Fibroblast of lung (primary cell): ENCODE measurements around the gene DTL.

Experiments
- CTCF ChIP-seq, 2 donors: IDR thresholded peaks in 1 of 2; conservative IDR thresholded peaks in 1 of 2; 1 replicate in 1 of 2; 2 replicates in 1 of 2; pipeline ENCODE4 v1.5.1; 2011 to 2012; ENCODE audit warnings: low read length in 2 of 2, control low read depth in 1 of 2, inconsistent platforms in 1 of 2, low read depth in 1 of 2, mild to moderate bottlenecking in 1 of 2
- EZH2 ChIP-seq: IDR thresholded peaks from 2 replicates; pipeline ENCODE4 v1.5.1; 2012; ENCODE audit warnings: low read length, control low read depth, mild to moderate bottlenecking; ENCODE audit errors: missing control alignments

GRCh38 chr1:212118872-212119260 lies 83.3 kb downstream of the DTL start:
- TF ChIP-seq CTCF (conservative IDR thresholded peaks at IDR 0.05 in 1 of 2, IDR thresholded peaks at IDR 0.05 in 1 of 2; ENCODE audit: low read depth in 1 of 2, low read length in 2 of 2): no peak
- TF ChIP-seq EZH2: no peak
